ENCODE results near the gene CKM. TPM values are rescaled to one million over a fixed set of nuclear protein-coding genes. Genes with fewer than 3 reads are reported as not detected.

Gene CKM
- total RNA-seq, 4 donors from 2014 or later, result 0.27 TPM; not detected in 3

- 89 to 94% methylated on average over 18 to 19 of the region's 19 CpGs for WGBS, 2 donors
- no peak overlapping the region for H3K27ac ChIP-seq
- no peaks in the 10 kb centered on the region for H3K9me3 ChIP-seq
- H3K27me3 ChIP-seq, result no peaks in the 10 kb centered on the region
- peaks cover 0 to 3% of the 10 kb centered on the region in 2 donors for H3K36me3 ChIP-seq
- intact Hi-C loops (cut with DNase I), result no loop called here
- DNase-seq, result no peak
- no peaks in the 10 kb centered on the region for H3K4me1 ChIP-seq
- no peak overlapping the region for H3K4me3 ChIP-seq (replicated peaks in 1 of 3)
- no peak for TF ChIP-seq CTCF (IDR thresholded peaks at IDR 0.05)
These were observed 57.8 kb downstream of the CKM start for GRCh38 chr19:45264781-45265317.

GRCh38 chr19:45263013-45263412 lies 59.7 kb downstream of the CKM start:
- WGBS, 2 donors, result 91 to 94% methylated on average over 11 of the region's 11 CpGs
- no peak overlapping the region for H3K27ac ChIP-seq
- no peak overlapping the region for H3K4me3 ChIP-seq (replicated peaks in 1 of 3)
- no peak for DNase-seq
- no peaks in the 10 kb centered on the region for H3K9me3 ChIP-seq
- TF ChIP-seq CTCF (IDR thresholded peaks at IDR 0.05), result no peak
- TF ChIP-seq POLR2A (IDR thresholded peaks at IDR 0.05), result no peak
- no peaks in the 10 kb centered on the region for H3K27me3 ChIP-seq
- no peaks in the 10 kb centered on the region for H3K4me1 ChIP-seq
- peaks cover 0 to 3% of the 10 kb centered on the region in 2 donors for H3K36me3 ChIP-seq
- intact Hi-C loops (cut with DNase I), result no loop called here

DNA sequence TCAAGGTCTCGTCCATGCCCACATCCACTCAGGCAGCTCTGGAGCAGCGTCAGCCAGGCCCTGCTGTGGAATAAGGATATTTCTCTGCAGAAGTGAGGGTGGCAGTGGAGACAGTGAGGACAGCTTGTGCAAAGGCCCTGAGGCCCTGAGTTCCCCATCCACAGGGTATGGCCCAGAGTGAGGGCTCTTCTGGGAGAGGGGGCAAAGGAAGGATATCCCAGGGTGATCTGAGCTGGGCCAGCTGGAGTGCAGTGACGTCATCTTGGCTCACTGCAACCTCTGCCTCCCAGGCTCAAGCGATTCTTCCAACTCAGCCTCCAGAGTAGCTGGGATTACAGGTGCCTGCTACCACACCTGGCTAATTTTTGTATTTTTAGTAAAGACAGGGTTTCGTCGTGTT lies 60.1 kb downstream of the CKM start:
- intact Hi-C loops (cut with DNase I), result no loop called here
- DNase-seq, result no peak
- no peaks in the 10 kb centered on the region for H3K9me3 ChIP-seq
- H3K4me1 ChIP-seq, result no peaks in the 10 kb centered on the region
- WGBS, 2 donors, result 85 to 87% methylated on average over 6 of the region's 6 CpGs
- H3K36me3 ChIP-seq, result peaks cover 0 to 2% of the 10 kb centered on the region in 2 donors
- H3K27ac ChIP-seq, result no peak overlapping the region
- TF ChIP-seq CTCF (IDR thresholded peaks at IDR 0.05), result no peak
- no peak overlapping the region for H3K4me3 ChIP-seq (replicated peaks in 1 of 3)
- H3K27me3 ChIP-seq, result no peaks in the 10 kb centered on the region

DNA sequence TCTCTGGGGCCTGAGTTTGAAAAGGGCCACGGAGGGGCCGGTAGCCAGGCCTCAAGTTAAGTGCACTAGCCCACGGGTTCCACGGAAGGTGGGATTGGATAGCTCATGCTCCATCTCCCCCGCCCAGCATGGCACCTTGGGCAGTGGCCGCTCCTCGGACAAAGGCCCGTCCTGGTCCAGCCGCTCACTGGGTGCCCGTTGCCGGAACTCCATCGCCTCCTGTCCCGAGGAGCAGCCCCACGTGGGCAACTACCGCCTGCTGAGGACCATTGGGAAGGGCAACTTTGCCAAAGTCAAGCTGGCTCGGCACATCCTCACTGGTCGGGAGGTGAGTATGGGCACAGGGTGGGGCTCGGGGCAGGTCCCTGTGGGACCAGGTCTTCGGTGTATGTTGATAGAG lies 63.8 kb downstream of the CKM start:
- Histone ChIP-seq H3K27me3 (no peaks in the 10 kb centered on the region), H3K27ac (no peak overlapping the region), H3K4me3 (replicated peaks in 1 of 3) (no peak overlapping the region), H3K36me3 (no peaks in the 10 kb centered on the region), H3K4me1 (peaks cover 0 to 3% of the 10 kb centered on the region in 2 donors), H3K9me3 (no peaks in the 10 kb centered on the region)
- intact Hi-C loops (cut with DNase I), result loop anchor here (10.0 kb wide), 1 partner anchor 146 kb away; the partner anchor contains the start of genes POLR1G and PPP1R13L
- WGBS, 2 donors, result 93 to 96% methylated on average over 10 to 19 of the region's 19 CpGs
- no peak for DNase-seq
- no peak for TF ChIP-seq POLR2A (IDR thresholded peaks at IDR 0.05)

- 91 to 94% methylated on average over 4 of the region's 4 CpGs for WGBS, 2 donors
These were observed 65.8 kb downstream of the CKM start for GRCh38 chr19:45256836-45257235.

More at GRCh38 chr19:45256836-45257235, 65.8 kb downstream of the CKM start:
- H3K9me3 ChIP-seq, result no peaks in the 10 kb centered on the region
- no peak overlapping the region for H3K27ac ChIP-seq
- DNase-seq, result no peak
- intact Hi-C loops (cut with DNase I), result loop anchor here (10.0 kb wide), 1 partner anchor 148 kb away; the partner anchor contains the start of genes POLR1G and PPP1R13L
- H3K4me1 ChIP-seq, result peaks cover 14 to 23% of the 10 kb centered on the region in 2 donors
- no peaks in the 10 kb centered on the region for H3K27me3 ChIP-seq
- no peak for TF ChIP-seq CTCF (IDR thresholded peaks at IDR 0.05)
- TF ChIP-seq POLR2A (IDR thresholded peaks at IDR 0.05), result no peak
- no peaks in the 10 kb centered on the region for H3K36me3 ChIP-seq
- H3K4me3 ChIP-seq (replicated peaks in 1 of 3), result no peak overlapping the region

Other genes starting within 250 kb of the CKM start
- 1 to 10 TPM in 1 of 4 donors, under 1 TPM in 2, not detected in 1; 0.34 to 2.1 (median 0.78) TPM for gene ZNF296, start 246.4 kb downstream of the CKM start, total RNA-seq
- 10 to 100 TPM; 10.6 to 22.7 (median 19.1) TPM for gene GEMIN7, start 243.6 kb downstream of the CKM start, total RNA-seq
- 10 to 100 TPM; 34.9 to 59.7 (median 42.9) TPM for gene PPP1R37, start 229.7 kb downstream of the CKM start, total RNA-seq
- 1 to 10 TPM in 1 of 4 donors, under 1 TPM in 3; 0.44 to 1.3 (median 0.68) TPM for gene NKPD1, start 161.9 kb downstream of the CKM start, total RNA-seq
- 10 to 100 TPM; 25.0 to 53.3 (median 38.8) TPM for gene TRAPPC6A, start 144.6 kb downstream of the CKM start, total RNA-seq
- gene BLOC1S3, start 144.1 kb downstream of the CKM start, total RNA-seq, result 10 to 100 TPM in 3 of 4 donors, 1 to 10 TPM in 1; 9.1 to 15.4 (median 11.9) TPM
- gene EXOC3L2, start 77.5 kb downstream of the CKM start, total RNA-seq, result 10 to 100 TPM in 2 of 4 donors, 1 to 10 TPM in 2; 2.1 to 17.2 (median 11.4) TPM
- 10 to 100 TPM; 18.5 to 25.1 (median 22.1) TPM for gene MARK4, start 71.6 kb downstream of the CKM start, total RNA-seq
- gene KLC3, start 17.9 kb upstream of the CKM start, total RNA-seq, result 1 to 10 TPM in 1 of 4 donors, under 1 TPM in 3; 0.45 to 1.2 (median 0.83) TPM
- 10 to 100 TPM in 3 of 4 donors, 1 to 10 TPM in 1; 9.4 to 19.2 (median 15.9) TPM for gene ERCC2, start 47.7 kb upstream of the CKM start, total RNA-seq
- gene PPP1R13L, start 82.2 kb upstream of the CKM start, total RNA-seq, result 10 to 100 TPM; 11.9 to 64.2 (median 35.8) TPM
- 1 to 10 TPM; 1.3 to 9.1 (median 4.2) TPM for gene POLR1G, start 83.8 kb upstream of the CKM start, total RNA-seq
- 100 to 1,000 TPM in 2 of 4 donors, 10 to 100 TPM in 2; 89.1 to 157 (median 113) TPM for gene ERCC1, start 101.0 kb upstream of the CKM start, total RNA-seq
- gene FOSB, start 145.1 kb upstream of the CKM start, total RNA-seq, result 1 to 10 TPM; 1.6 to 3.3 (median 2.4) TPM
- 1 to 10 TPM; 1.8 to 7.3 (median 4.6) TPM for gene RTN2, start 174.2 kb upstream of the CKM start, total RNA-seq
- gene PPM1N, start 175.6 kb upstream of the CKM start, total RNA-seq, result 1 to 10 TPM in 1 of 4 donors, under 1 TPM in 1, not detected in 2; 0.73 to 1.1 TPM
- 10 to 100 TPM; 34.3 to 50.8 (median 45.1) TPM for gene VASP, start 184.6 kb upstream of the CKM start, total RNA-seq

All from thyroid gland (tissue), 4 donors.